A549 (cell line): ENCODE measurements around the gene HPCAL1.

Experiments used
- CHD4 ChIP-seq: fragments of 200-600 bp; sonication (generic); IDR thresholded peaks from 2 replicates; pipeline ENCODE4 v1.6.1; 2016; ENCODE audit warnings: antibody characterized with exemption, mild to moderate bottlenecking, borderline replicate concordance
- MAX ChIP-seq: IDR thresholded peaks from 2 replicates; pipeline ENCODE4 v1.6.1; 2012
- MYC ChIP-seq: IDR thresholded peaks from 2 replicates; pipeline ENCODE4 v1.6.1; 2012; ENCODE audit warnings: mild to moderate bottlenecking, inconsistent platforms, low read length, improper control_type of control experiment, borderline replicate concordance
- POLR2A ChIP-seq: IDR thresholded peaks from 2 replicates; pipeline ENCODE4 v1.6.1; 2012; ENCODE audit warnings: mild to moderate bottlenecking, low read length
- TF ChIP-seq, protein P1 (sequence below): fragments of >200 bp; sonication (Bioruptor Twin); formaldehyde crosslinking; IDR thresholded peaks from 3 replicates; pipeline ENCODE4 v1.5.1; 2016

DNA sequence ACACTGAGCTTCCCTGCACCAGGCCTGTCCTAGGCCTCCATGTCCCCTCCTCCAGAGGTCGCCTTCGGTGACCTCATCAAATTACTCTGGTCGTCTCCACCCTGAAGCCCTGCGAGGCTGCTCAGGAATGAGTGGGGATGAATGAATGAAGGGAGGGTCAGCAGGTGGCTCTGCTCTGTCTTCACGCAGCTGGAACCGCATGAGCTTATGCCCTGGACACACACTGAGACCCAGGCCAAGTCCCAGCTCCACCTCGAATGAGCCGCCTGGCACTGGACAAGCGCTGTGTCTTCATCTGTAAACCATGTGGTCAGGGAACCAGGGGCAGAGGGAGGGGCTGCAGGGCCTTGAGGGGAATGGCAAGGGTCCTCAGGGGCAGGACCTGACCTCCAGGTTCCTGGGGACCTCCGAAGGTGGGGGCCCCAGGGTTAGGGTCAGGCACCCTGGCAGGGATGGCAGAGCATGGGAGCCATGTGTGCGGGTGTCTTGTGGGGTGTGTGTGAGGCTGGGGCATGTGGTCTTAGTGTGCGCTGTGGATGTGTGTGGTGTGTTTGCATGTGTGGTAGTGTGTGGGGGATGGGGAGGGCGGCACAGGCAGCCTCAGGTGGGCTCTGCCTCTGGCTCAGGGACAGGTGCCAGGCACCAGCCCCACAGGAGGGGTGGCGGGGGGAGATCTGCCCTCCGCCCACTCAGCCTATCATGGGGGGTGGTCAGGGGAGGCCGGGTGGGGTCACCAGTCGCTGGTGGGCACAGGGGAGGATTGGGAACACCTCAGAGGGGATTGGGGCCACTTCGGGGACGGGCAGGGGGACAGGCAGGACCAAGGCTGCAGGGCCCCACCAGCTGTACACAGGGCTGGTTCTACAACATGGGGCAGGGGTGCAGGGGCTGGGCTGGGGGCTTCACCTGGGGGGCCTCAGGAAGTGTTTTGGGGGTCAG is 131.5 kb downstream of the HPCAL1 start:
- no peak for TF ChIP-seq POLR2A
- TF ChIP-seq, protein P1, sequence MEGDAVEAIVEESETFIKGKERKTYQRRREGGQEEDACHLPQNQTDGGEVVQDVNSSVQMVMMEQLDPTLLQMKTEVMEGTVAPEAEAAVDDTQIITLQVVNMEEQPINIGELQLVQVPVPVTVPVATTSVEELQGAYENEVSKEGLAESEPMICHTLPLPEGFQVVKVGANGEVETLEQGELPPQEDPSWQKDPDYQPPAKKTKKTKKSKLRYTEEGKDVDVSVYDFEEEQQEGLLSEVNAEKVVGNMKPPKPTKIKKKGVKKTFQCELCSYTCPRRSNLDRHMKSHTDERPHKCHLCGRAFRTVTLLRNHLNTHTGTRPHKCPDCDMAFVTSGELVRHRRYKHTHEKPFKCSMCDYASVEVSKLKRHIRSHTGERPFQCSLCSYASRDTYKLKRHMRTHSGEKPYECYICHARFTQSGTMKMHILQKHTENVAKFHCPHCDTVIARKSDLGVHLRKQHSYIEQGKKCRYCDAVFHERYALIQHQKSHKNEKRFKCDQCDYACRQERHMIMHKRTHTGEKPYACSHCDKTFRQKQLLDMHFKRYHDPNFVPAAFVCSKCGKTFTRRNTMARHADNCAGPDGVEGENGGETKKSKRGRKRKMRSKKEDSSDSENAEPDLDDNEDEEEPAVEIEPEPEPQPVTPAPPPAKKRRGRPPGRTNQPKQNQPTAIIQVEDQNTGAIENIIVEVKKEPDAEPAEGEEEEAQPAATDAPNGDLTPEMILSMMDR, result no peak
- TF ChIP-seq MAX, result no peak
- no peak for TF ChIP-seq MYC
- no peak for TF ChIP-seq CHD4
